Activated T-helper 2 cell treated with anti-CD3 and anti-CD28 coated beads, Interferon-gamma antibody, Interleukin-2, Interleukin-4, amounts not matched to agents 10 μg/mL and 5 μg/mL and 100 μg/mL, durations not matched to agents 14 hours and 24 hours and 36 hours (primary cell): Measurements from ENCODE around the gene ATRN. TPM values are rescaled to one million over a fixed set of nuclear protein-coding genes. Genes with fewer than 3 reads are reported as not detected.

Source experiments
- DNase-seq: peaks from one replicate; pipeline ENCODE4 v3.0.0; 2021; ENCODE audit warnings: low spot score
- H3K27ac Mint-ChIP-seq: one replicate; pipeline ENCODE4 v1.8.0; 2021; ENCODE audit warnings: mixed read lengths
- H3K27me3 Mint-ChIP-seq: one replicate; pipeline ENCODE4 v1.8.0; 2021; ENCODE audit warnings: low read depth, mixed read lengths
- H3K36me3 Mint-ChIP-seq: one replicate; pipeline ENCODE4 v1.8.0; 2021; ENCODE audit warnings: low read depth, mixed read lengths
- H3K4me1 Mint-ChIP-seq: one replicate; pipeline ENCODE4 v1.8.0; 2021; ENCODE audit warnings: low read depth, mixed read lengths
- H3K4me3 Mint-ChIP-seq: one replicate; pipeline ENCODE4 v1.8.0; 2021; ENCODE audit warnings: low read depth, mild to moderate bottlenecking, moderate library complexity, mixed read lengths
- H3K9me3 Mint-ChIP-seq: one replicate; pipeline ENCODE4 v1.8.0; 2021; ENCODE audit warnings: mixed read lengths
- intact Hi-C: fragments of 100-400 bp; cut with micrococcal nuclease; formaldehyde crosslinking; loops from one replicate; pipeline ENCODE4 v1.15.1; 2023
- total RNA-seq: library from RNA; stranded (reverse); gene quantifications from 2 replicates; pipeline ENCODE4 v1.2.3, GENCODE V29; 2022

Gene ATRN
- total RNA-seq, 1 donor from 2014 or later = 11.5 TPM

DNA sequence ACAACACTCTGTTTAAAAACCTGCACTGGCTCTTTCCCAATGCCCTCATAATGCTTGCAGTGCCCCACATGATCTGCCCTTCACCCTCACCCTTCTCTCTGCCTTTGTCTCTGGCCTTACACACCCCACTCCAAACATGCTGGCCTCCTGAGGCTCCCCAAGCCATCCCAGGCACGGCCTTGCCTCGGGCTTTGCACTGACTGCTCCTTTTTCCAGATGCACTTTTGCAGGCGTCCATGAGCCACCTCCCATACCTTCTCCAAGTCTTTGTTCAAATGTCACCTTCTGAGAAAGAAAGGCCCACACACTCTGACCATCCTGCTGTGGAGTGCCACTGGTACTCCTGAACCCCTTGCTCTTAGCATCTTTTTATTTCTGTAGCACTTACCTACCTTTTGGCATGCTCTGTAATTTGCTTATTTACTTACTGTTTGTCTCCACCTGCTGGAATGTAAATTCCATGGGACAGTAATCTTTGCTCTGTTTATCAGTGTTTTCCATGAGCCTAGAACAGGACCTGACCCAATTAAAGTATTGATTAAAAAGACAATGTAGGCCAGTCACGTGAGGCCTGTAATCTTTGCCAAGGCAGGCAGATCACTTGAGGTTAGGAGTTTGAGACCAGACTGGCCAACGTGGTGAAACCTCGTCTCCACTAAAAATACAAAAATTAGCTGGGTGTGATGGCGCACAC lies 161.6 kb downstream of the ATRN start:
- H3K4me3 Mint-ChIP-seq = no peak overlapping the region
- intact Hi-C loops = no loop called here
- no peaks in the 10 kb centered on the region for H3K4me1 Mint-ChIP-seq
- no peaks in the 10 kb centered on the region for H3K36me3 Mint-ChIP-seq
- no peak overlapping the region for H3K27ac Mint-ChIP-seq
- no peaks in the 10 kb centered on the region for H3K9me3 Mint-ChIP-seq
- H3K27me3 Mint-ChIP-seq = no peaks in the 10 kb centered on the region
- no peak for DNase-seq

DNA sequence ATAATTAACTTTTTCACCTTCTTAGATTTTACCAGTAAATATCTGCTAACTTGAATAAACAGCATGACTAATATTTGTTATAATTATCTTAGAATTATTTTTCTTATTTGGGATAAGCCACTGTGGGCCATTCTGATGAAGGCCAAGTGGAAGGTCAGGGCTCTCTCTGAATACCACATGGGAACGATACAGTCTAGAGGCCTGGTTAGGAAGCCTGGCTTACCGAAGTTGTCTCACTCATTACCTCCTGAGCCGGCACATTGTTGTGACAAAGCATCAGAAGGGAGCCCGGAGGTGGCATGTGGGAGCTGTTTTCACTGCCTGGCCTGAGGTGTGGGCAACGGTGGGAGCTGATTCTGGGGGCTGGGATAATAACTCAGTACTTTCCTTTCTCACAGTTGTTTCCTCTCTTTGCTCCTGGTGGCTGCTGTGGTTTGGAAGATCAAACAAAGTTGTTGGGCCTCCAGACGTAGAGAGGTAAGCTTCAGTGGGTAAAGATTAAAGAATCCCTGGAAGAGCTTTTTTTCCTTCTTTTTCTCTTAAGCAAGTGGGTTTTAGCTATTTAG lies 163.2 kb downstream of the ATRN start:
- Mint-ChIP-seq H3K27ac (no peak overlapping the region), H3K4me3 (no peak overlapping the region), H3K9me3 (no peaks in the 10 kb centered on the region), H3K36me3 (no peaks in the 10 kb centered on the region), H3K27me3 (no peaks in the 10 kb centered on the region), H3K4me1 (no peaks in the 10 kb centered on the region)
- intact Hi-C loops = no loop called here
- DNase-seq = no peak

DNA sequence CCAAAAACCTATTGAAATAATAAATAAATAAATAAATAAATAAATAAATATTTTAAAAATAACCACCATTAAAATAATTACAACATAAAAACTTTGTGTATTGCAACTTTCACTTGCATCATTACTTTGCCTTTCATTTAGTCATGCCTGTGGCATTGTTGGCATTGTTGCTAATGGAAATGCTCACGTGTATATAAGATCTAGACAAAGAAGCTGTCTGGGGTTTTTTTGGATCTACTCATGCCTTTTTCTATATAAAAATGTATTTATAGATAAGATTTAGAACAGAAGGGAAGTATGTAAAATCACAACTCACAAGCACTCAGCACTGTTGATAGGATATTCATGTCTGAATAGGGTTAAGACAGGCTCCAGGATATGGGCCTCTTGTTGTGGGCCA lies 164.5 kb downstream of the ATRN start:
- Mint-ChIP-seq H3K27me3 (no peaks in the 10 kb centered on the region), H3K9me3 (peaks cover 3% of the 10 kb centered on the region), H3K4me1 (no peaks in the 10 kb centered on the region), H3K36me3 (peaks cover 2% of the 10 kb centered on the region), H3K27ac (no peak overlapping the region), H3K4me3 (no peak overlapping the region)
- no peak for DNase-seq
- intact Hi-C loops = no loop called here

DNA sequence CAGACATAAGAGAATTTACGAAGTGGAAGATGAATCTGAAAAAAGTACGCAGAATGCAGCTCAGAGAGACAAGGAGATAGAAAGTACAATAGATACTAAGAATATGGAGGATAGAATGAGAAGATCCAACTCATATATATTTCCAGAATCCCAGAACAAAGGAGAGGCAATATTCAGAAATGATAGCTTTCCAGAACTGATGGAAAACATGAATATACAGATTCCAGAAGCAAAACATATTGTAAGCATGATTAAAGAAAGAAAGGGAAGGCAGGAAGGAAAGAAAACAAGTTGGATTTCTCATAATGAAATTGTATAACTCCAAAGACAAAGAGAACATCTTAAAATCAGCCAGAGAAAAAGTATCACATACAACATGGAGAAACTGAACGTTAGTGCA lies 169.4 kb downstream of the ATRN start:
- intact Hi-C loops = no loop called here
- Mint-ChIP-seq H3K27me3 (no peaks in the 10 kb centered on the region), H3K27ac (no peak overlapping the region), H3K4me3 (no peak overlapping the region), H3K9me3 (peaks cover 4% of the 10 kb centered on the region), H3K36me3 (peaks cover 6% of the 10 kb centered on the region), H3K4me1 (no peaks in the 10 kb centered on the region)
- DNase-seq = no peak

DNA sequence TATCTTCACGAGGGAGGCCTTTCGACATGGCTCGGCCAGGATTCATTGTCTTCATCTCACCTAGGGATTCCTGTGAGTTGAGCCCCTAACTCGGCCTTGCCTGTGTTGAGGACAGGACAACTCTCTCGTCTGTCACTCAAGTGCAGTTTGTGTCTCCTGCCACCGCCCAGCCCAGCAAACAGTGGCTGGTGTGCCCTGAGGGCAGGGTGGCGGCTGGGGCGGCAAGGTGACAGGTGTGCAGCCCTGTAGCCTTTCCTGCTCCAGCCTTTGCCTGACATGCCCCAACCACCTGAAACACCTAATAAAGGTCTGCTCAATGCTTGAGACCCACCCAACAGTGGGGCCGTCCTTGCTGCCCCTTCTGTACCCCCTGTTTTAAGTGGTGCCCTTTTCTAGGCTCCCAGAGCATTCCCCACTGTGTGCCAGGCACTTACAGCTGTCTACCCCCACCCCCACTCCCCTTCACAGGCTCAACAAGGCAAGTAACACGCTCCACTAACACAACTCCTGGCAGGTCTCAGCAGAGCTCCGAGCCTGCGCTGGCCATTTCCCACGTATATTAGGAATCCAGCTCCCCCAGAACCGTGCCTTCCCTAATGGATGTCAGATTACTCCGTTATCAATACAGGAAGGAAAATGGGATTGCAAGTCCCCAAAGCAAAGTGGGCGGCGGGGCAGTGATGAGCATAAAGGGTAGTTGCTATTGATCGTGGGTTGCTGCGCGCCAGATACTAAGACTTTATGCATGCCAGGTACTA lies 174.7 kb downstream of the ATRN start:
- Mint-ChIP-seq H3K36me3 (peaks cover 3% of the 10 kb centered on the region), H3K4me1 (no peaks in the 10 kb centered on the region), H3K27ac (no peak overlapping the region), H3K4me3 (no peak overlapping the region), H3K9me3 (no peaks in the 10 kb centered on the region), H3K27me3 (no peaks in the 10 kb centered on the region)
- intact Hi-C loops = no loop called here
- DNase-seq = no peak

DNA sequence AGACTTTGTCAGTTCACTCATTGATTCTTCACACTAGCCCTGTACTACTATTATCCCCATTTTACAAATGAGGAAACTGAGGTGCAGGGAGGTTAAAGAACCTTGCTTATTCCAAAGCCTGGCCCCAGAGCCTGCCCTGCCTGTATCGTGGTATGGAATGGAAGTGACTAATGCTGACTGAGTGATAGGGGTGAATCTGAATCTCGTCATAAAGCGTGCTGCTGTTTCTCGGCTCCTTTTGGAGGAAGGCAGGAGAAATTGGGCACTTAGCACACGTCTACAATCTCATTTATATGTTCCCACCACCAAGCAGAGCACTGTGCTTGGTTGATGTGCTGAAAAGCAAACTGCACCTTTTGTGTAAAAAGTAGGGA lies 175.2 kb downstream of the ATRN start:
- Mint-ChIP-seq H3K27ac (no peak overlapping the region), H3K4me3 (no peak overlapping the region), H3K9me3 (no peaks in the 10 kb centered on the region), H3K36me3 (no peaks in the 10 kb centered on the region), H3K4me1 (no peaks in the 10 kb centered on the region), H3K27me3 (no peaks in the 10 kb centered on the region)
- no peak for DNase-seq
- intact Hi-C loops = no loop called here

DNA sequence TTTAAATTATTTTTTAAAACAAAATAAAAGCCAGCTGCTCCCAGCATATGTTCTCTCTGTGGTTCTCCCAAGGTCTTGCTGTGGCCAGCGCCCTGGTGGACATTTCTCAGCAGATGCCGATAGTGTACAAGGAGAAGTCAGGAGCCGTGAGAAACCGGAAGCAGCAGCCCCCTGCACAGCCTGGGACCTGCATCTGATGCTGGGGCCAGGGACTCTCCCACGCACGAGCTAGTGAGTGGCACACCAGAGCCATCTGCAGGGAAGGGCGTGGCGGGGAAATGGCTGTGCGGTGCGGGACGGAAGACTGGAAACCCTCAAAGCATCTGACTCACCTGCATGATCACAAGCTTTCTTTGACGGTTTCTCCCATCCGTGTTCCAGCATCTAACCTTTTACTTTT lies 175.8 kb downstream of the ATRN start:
- H3K9me3 Mint-ChIP-seq = no peaks in the 10 kb centered on the region
- no peaks in the 10 kb centered on the region for H3K4me1 Mint-ChIP-seq
- H3K4me3 Mint-ChIP-seq = no peak overlapping the region
- no peak for DNase-seq
- intact Hi-C loops = no loop called here
- H3K27ac Mint-ChIP-seq = no peak overlapping the region
- H3K27me3 Mint-ChIP-seq = no peaks in the 10 kb centered on the region
- no peaks in the 10 kb centered on the region for H3K36me3 Mint-ChIP-seq

DNA sequence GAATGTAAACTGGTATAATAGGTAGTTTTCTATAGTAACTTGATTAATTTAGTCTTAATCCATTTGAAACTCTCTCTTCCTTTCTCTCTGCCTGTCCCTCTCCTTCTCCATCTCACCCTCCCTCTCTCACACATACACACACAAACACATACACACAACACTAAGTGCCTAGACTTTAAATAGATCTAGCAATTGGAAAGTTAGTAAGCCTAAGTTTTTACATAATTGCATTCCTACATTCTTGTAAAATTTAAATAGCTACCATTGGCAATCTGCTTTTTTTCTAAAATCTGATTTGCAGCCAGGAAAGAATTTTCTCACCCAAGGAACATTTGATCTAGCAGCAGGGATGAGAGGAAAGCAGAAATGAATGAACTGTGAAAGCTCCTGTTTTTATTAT lies 176.7 kb downstream of the ATRN start:
- Mint-ChIP-seq H3K9me3 (no peaks in the 10 kb centered on the region), H3K27ac (no peak overlapping the region), H3K36me3 (no peaks in the 10 kb centered on the region), H3K4me3 (no peak overlapping the region), H3K4me1 (peaks cover 2% of the 10 kb centered on the region), H3K27me3 (no peaks in the 10 kb centered on the region)
- DNase-seq = no peak
- intact Hi-C loops = no loop called here

DNA sequence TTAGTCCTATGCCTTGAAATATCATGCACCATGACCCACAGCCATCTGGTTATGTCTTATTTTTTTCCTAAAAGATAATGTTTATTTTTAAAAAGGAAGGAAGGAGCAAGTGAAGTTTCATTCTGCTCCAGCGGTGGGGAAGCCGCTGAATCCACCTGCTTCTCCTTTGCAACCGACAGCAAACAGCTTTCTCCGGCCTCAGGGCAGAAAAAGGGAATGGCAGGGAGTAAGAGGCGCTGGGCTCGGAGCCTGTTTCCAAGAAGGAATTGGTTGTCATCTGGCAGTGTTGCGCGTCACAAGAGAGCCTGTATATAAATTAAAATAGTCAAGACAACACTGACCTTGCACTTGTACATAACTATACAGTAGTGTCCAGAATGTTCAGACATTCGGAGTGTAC lies 178.1 kb downstream of the ATRN start:
- no peaks in the 10 kb centered on the region for H3K36me3 Mint-ChIP-seq
- no peaks in the 10 kb centered on the region for H3K27me3 Mint-ChIP-seq
- H3K4me3 Mint-ChIP-seq = no peak overlapping the region
- no peak for DNase-seq
- intact Hi-C loops = no loop called here
- peaks cover 7% of the 10 kb centered on the region for H3K4me1 Mint-ChIP-seq
- no peaks in the 10 kb centered on the region for H3K9me3 Mint-ChIP-seq
- H3K27ac Mint-ChIP-seq = no peak overlapping the region

DNA sequence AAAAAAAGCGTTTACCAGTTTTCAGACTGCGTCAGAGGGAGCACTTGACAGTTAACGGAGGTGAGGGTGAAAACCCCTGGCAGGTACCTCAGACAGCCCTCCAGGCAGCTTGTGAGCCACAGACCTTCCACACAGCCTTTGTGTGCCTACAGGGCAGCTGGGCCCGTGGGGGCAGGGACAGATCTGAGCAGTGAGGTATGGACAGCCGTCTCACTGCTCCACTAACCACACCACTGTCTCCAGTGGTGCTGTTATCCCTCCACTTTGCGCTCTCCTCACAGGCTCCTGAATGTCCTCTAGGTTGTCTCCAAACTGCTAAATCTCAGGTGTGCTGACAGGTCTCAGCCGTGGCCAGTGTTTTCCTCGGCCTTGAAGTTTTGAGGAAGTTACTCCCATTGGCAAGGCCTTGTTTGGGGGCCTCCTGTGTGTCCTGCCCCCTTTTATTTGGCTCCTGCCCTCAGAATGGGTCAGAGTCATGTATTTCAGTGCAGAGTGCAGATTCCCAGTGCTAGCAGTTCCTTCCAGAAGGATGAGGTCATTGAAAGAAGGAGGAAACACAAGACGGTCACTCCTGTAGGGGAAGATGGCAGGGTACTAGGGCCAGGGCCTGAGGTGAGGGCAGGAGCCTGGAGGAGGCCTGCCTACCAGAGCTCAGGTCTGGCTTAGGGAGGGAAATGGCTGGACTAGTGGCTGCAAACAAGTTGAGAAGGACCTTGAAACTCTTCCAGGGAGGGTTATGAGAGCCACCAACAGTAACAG lies 180.6 kb downstream of the ATRN start:
- DNase-seq = no peak

DNA sequence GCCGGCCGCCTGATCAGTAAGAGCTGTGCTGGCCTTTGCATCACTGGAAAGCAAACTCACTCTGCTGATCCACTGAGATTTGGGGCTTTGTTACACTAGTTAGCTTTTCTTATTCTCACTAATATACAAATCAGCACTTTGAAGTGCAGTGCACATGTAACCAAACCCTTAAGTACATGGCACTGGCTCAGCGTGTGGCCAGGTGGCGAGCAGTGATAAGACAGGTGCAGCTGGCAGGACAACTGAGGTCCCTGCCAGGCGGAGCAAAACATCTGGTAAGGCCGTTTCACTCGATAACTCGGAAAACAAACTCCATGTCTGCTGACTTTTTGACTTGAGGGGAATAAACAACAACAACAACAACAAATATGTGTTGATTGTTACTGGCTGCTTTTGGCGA lies 181.4 kb downstream of the ATRN start:
- intact Hi-C loops = no loop called here
- peaks cover 4% of the 10 kb centered on the region for H3K27me3 Mint-ChIP-seq

More for the DNA sequence above, 180.6 kb downstream of the ATRN start:
- peaks cover 7% of the 10 kb centered on the region for H3K4me1 Mint-ChIP-seq
- H3K36me3 Mint-ChIP-seq = no peaks in the 10 kb centered on the region
- peaks cover 4% of the 10 kb centered on the region for H3K27me3 Mint-ChIP-seq
- H3K9me3 Mint-ChIP-seq = no peaks in the 10 kb centered on the region
- H3K27ac Mint-ChIP-seq = no peak overlapping the region
- intact Hi-C loops = no loop called here
- H3K4me3 Mint-ChIP-seq = no peak overlapping the region

DNA sequence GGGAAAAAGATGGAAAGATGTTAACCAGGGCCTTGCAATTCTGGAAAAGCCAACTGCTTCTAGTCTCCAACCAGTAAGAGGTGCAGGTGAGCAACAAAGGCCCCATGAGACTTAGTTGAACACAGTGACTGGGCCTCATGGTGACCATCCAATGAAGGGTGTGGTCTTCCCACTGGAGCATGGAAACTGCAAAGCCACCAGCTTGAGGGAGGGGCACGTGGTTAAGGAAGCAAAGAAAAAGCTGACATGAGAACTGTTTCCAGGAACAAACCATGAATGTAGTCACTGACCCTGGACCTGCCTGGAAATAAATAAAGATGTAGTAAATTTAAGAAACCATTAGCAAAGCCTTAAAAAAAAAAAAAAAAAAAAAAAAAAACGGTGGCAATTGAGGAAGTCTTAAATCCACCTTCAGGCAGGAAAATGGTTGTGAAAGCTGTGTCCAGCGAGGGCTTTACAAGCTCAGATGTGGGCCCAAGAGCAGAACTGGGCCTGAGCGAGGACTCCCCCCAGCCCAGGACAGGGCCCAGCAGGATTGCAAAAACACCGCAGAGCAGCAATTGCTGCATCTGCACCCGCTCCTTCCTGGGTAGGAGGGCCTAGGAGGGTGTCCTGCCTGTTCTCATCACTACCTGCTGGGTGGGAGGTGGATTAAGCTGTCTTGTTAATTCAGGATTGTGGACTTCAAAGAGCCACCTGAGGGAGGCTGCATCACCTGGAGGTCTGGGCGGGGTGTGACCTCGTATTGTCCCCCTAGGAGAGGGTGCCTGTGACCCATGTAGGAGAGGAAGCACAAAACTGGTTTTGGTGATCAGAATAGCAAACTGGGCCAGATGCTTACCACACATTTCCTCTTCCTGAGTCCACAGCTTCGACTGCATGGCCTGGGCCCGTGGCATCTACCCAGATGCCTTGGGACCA lies 182.1 kb downstream of the ATRN start:
- H3K36me3 Mint-ChIP-seq = no peaks in the 10 kb centered on the region
- no peak for DNase-seq
- intact Hi-C loops = no loop called here
- no peak overlapping the region for H3K27ac Mint-ChIP-seq
- H3K4me1 Mint-ChIP-seq = peaks cover 7% of the 10 kb centered on the region
- no peak overlapping the region for H3K4me3 Mint-ChIP-seq
- H3K27me3 Mint-ChIP-seq = peaks cover 6% of the 10 kb centered on the region
- no peaks in the 10 kb centered on the region for H3K9me3 Mint-ChIP-seq

More for the DNA sequence above, 181.4 kb downstream of the ATRN start:
- Mint-ChIP-seq H3K4me3 (no peak overlapping the region), H3K4me1 (peaks cover 7% of the 10 kb centered on the region), H3K36me3 (no peaks in the 10 kb centered on the region), H3K27ac (no peak overlapping the region), H3K9me3 (no peaks in the 10 kb centered on the region)
- DNase-seq = no peak
